Body of pancreas (tissue), 4 donors: Measurements from ENCODE around the gene LDLRAD4.

Experiments
- CTCF ChIP-seq, 7 experiments: fragments of 450-650 bp in 4 of 7; fragments of 200-600 bp in 3 of 7; sonication (generic) in 3 of 7; IDR thresholded peaks; one replicate each; pipeline ENCODE4 v1.5.1; 2016 to 2019; ENCODE audit warnings: antibody characterized with exemption in 7 of 7
- POLR2A ChIP-seq, 3 donors: fragments of 450-650 bp; IDR thresholded peaks; one replicate each; pipeline ENCODE4 v1.6.1; 2016; ENCODE audit warnings: antibody characterized with exemption in 3 of 3, mild to moderate bottlenecking in 2 of 3

- TF ChIP-seq CTCF (IDR thresholded peaks at IDR 0.05) (no peak), POLR2A (IDR thresholded peaks at IDR 0.05) (no peak)
Observed at GRCh38 chr18:13392029-13392750, 173.6 kb downstream of the LDLRAD4 start.
